ENCODE measurements around the gene GAS5.

GAS5 gene

DNA sequence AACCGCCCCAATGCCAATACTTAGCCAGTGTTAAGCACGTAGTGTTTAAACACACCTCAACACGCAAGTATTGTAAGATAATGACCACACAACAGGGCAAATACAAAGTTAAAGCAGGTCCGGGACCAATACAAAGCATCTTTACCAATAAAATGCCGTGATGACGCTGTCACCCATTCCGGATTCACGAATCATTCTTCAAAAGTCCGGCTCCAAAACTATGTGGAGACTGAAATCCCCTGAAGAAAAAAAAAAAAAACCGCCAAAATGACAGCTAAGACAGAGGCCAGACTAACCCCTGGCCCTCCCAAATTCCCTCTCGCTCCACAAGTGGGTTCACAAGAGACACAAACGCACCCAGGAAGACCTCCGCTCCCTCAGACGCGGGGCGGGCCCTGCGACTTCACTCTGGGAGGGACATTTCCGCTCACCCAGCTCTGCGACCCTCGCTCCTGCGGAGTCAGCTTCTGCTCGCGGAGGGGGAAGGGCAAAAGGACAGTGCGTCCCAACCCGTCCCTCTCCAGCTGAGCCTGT is 43.9 kb downstream of the GAS5 start:
- no peak for DNase-seq

GRCh38 chr1:173821680-173822079 is 46.1 kb downstream of the GAS5 start:
- no peak for DNase-seq

DNA sequence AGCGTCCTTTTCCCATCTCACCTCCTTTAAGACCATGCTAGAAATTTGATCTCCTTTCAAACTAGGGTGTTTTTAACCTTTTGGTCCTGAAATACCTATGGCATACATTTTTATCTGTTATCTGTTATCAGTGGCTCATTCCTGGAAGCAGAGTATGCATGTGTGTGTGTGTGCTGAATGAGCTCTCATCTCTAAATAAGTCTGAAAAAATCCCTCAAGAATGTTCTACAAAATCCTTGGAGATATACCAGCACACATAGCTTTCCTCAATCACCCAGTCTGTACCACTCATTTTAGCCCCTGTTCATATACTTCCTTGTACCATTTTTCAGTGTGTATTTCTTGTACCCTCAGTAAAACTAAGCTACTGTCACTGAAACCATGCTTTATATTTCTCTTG is 49.3 kb downstream of the GAS5 start:
- no peak for DNase-seq
